Measurements from ENCODE around the gene MESP2. TPM values are rescaled to one million over a fixed set of nuclear protein-coding genes. Genes with fewer than 3 reads are reported as not detected.

Gene MESP2
- polyA plus RNA-seq, 1 donor = 0.30 TPM

DNA sequence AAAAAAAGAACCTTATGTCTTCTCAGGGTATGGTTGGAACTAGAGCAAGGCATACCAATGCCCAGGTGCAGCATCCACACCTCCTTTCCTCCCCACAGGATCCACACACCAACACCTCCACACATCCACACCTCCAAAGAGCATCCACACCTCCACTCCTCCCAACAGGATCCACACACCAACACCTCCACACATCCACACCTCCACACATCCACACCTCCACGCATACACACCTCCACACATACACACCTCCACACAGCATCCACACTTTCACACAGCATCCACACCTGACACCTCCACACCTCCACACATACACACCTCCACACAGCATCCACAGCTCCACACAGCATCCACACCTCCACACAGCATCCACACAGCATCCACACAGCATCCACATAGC, 30.4 kb upstream of the MESP2 start:
- peaks cover 6% of the 10 kb centered on the region for H3K9me3 ChIP-seq (ENCODE audit: control insufficient read depth, low read depth, low read length)
- no peaks in the 10 kb centered on the region for H3K36me3 ChIP-seq (ENCODE audit: control insufficient read depth, insufficient read depth, low read length)
- no peak overlapping the region for H3K27ac ChIP-seq (ENCODE audit: low read length)
- H3K4me1 ChIP-seq (ENCODE audit: control insufficient read depth, insufficient read depth, low read length) = peaks cover 6% of the 10 kb centered on the region
- DNase-seq = no peak
- no peak overlapping the region for H3K4me3 ChIP-seq (ENCODE audit: low read length)
- 60% methylated on average over 1 of the region's 1 CpG for WGBS (ENCODE audit: insufficient coverage, low lambda C conversion rate)
- H3K27me3 ChIP-seq (ENCODE audit: control insufficient read depth, insufficient read depth, low read length) = peaks cover 32% of the 10 kb centered on the region

DNA sequence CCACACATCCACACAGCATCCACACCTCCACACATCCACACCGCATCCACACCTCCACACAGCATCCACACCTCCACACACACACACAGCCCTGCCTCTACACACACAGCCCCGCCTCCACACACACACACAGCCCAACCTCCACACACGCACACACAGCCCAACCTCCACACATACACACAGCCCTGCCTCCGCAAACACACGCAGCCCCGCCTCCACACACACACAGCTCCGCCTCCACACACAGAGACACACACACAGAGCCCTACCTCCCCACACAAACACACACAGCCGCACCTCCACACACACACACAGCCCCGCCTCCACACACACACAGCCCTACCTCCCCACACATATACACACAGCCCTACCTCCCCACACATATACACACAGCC, 29.7 kb upstream of the MESP2 start:
- DNase-seq = no peak
- peaks cover 32% of the 10 kb centered on the region for H3K27me3 ChIP-seq (ENCODE audit: control insufficient read depth, insufficient read depth, low read length)
- H3K9me3 ChIP-seq (ENCODE audit: control insufficient read depth, low read depth, low read length) = peaks cover 6% of the 10 kb centered on the region
- no CpG with 5 or more reads among the region's 9 CpGs for WGBS (ENCODE audit: insufficient coverage, low lambda C conversion rate)
- no peak overlapping the region for H3K27ac ChIP-seq (ENCODE audit: low read length)
- H3K4me1 ChIP-seq (ENCODE audit: control insufficient read depth, insufficient read depth, low read length) = peaks cover 6% of the 10 kb centered on the region
- H3K36me3 ChIP-seq (ENCODE audit: control insufficient read depth, insufficient read depth, low read length) = no peaks in the 10 kb centered on the region
- no peak overlapping the region for H3K4me3 ChIP-seq (ENCODE audit: low read length)

DNA sequence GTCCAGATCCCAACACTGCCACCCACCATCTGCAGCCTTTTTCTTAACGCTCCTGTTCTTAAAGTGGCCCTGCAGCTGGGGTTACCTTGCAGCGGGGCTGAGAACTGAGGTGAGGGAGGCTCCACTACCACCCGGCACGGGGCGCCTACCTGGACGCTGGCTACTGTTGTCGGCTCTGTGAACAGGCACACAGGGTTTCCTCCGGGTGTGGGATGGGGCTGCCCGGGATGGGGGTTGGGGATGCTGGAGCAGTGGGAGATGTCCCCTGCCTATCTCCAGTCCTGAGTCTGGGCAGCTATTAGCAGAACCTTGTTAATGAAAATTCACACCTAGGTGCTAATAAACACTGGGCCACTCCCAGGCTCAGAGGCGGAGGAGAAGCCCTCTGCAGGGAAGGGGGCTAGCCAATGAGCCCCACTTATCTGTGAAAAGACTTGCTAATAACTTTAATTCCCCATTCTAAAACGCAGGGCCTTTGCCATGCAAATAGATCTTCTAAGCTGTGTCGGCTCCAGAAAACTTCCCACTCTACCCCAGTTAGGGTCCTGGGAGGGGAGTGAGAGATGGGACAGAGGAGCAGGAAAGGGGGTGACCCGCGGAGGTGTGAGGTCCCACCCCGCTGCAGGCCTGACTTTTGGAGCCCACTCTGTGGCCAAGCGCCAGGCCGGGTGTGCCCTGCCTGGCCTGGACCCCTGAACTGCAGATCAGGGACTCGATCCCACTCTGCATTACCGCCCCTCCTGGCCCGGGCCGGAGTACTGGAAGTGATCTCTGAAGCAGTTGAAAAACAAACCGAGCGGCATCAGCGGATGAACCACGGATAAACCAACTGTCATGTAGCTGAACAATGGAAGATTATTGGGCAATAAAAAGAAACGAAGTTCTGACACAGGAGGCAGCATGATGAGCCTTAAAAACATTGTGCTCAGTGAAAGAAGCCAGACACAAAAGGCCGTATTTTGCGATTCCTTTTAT, 28.1 kb upstream of the MESP2 start:
- DNase-seq = no peak
- H3K27ac ChIP-seq (ENCODE audit: low read length) = no peak overlapping the region

DNA sequence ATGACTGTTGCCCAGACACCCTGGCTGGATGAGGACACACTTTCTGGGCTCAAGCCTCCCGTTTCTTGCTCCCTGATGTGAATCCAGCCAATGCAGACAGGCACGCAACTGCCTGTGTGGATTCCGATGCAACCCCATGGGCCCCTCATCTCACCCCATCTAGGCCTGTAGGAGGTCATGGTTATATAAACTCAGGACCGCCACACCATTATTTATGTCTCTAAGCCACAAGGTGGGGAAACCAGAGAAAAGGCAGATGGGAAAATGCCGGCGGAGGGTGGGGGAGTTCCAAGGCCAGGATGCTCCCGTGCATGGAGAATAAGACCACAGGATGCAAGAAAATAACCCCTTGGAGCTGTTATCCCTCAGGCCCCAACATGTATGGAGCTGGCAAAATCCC, 27.1 kb upstream of the MESP2 start:
- peaks cover 6% of the 10 kb centered on the region for H3K4me1 ChIP-seq (ENCODE audit: control insufficient read depth, insufficient read depth, low read length)
- no peak overlapping the region for H3K27ac ChIP-seq (ENCODE audit: low read length)
- H3K27me3 ChIP-seq (ENCODE audit: control insufficient read depth, insufficient read depth, low read length) = peaks cover 32% of the 10 kb centered on the region
- H3K9me3 ChIP-seq (ENCODE audit: control insufficient read depth, low read depth, low read length) = peaks cover 6% of the 10 kb centered on the region
- H3K4me3 ChIP-seq (ENCODE audit: low read length) = no peak overlapping the region
- H3K36me3 ChIP-seq (ENCODE audit: control insufficient read depth, insufficient read depth, low read length) = no peaks in the 10 kb centered on the region
- DNase-seq = no peak
- WGBS (ENCODE audit: insufficient coverage, low lambda C conversion rate) = no CpG with 5 or more reads among the region's 7 CpGs

More for the DNA sequence above, 28.1 kb upstream of the MESP2 start:
- peaks cover 32% of the 10 kb centered on the region for H3K27me3 ChIP-seq (ENCODE audit: control insufficient read depth, insufficient read depth, low read length)
- WGBS (ENCODE audit: insufficient coverage, low lambda C conversion rate) = 10% methylated on average over 2 of the region's 28 CpGs
- peaks cover 6% of the 10 kb centered on the region for H3K9me3 ChIP-seq (ENCODE audit: control insufficient read depth, low read depth, low read length)
- H3K4me1 ChIP-seq (ENCODE audit: control insufficient read depth, insufficient read depth, low read length) = peaks cover 6% of the 10 kb centered on the region
- H3K4me3 ChIP-seq (ENCODE audit: low read length) = no peak overlapping the region
- H3K36me3 ChIP-seq (ENCODE audit: control insufficient read depth, insufficient read depth, low read length) = no peaks in the 10 kb centered on the region

DNA sequence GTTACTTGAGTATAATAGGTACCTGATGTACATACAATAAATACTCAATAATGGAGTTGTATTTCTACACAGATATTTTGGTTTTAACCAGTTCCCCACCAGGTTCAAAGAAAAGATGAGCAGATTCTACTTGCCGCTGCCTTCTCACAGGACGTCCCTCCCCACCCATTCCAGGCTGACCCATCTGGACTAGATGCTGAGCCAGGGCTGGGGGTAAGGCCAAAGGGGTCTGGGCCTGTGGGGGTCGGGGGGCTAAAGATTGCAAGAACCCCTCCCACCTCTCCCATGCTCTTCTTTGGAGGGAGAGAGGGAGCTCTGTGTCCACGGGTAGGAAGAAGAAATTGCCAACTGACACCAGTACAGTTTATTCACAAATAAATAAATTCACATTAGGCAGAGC, 26.6 kb upstream of the MESP2 start:
- peaks cover 6% of the 10 kb centered on the region for H3K4me1 ChIP-seq (ENCODE audit: control insufficient read depth, insufficient read depth, low read length)
- no CpG with 5 or more reads among the region's 4 CpGs for WGBS (ENCODE audit: insufficient coverage, low lambda C conversion rate)
- no peak for DNase-seq

DNA sequence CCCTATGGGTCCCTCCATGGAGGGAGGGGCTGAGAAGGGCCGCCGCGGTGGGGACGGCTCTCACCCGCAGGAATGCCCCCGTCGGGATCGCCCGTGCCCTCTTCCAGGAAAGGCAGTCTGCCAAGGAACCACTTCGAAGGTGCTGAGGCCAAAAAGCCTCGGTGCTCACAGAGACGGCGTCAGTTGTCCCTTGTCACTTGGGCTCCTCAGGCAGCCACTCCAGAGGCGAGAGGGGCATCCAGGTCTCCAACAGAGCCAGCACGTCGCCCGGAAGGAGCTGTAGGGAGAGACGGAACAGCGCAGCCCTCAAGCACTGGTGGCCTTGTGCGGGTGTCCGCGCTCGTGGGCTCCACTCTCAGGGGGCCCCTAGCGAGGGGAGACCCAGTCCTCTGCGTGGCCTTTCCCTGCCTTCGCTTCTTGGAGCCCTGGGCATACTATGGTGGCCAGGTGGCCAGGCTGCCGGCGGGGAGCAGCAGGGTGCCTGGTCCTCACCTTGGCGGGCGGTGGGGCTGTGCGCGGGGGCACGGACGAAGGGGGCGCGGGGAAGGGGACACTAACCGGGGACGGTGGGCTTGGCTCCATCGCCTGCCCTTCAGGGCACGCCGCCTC, 26.1 kb upstream of the MESP2 start:
- Histone ChIP-seq H3K36me3 (ENCODE audit: control insufficient read depth, insufficient read depth, low read length) (no peaks in the 10 kb centered on the region), H3K27me3 (ENCODE audit: control insufficient read depth, insufficient read depth, low read length) (peaks cover 32% of the 10 kb centered on the region), H3K4me1 (ENCODE audit: control insufficient read depth, insufficient read depth, low read length) (peaks cover 6% of the 10 kb centered on the region), H3K9me3 (ENCODE audit: control insufficient read depth, low read depth, low read length) (peaks cover 6% of the 10 kb centered on the region), H3K4me3 (ENCODE audit: low read length) (peak overlapping the region; percentile 35), H3K27ac (ENCODE audit: low read length) (no peak overlapping the region)
- no CpG with 5 or more reads among the region's 41 CpGs for WGBS (ENCODE audit: insufficient coverage, low lambda C conversion rate)
- DNase-seq = peak in 1 of 2 donors; percentile 39

More for the DNA sequence above, 26.6 kb upstream of the MESP2 start:
- H3K36me3 ChIP-seq (ENCODE audit: control insufficient read depth, insufficient read depth, low read length) = no peaks in the 10 kb centered on the region
- no peak overlapping the region for H3K27ac ChIP-seq (ENCODE audit: low read length)
- H3K4me3 ChIP-seq (ENCODE audit: low read length) = no peak overlapping the region
- H3K27me3 ChIP-seq (ENCODE audit: control insufficient read depth, insufficient read depth, low read length) = peaks cover 32% of the 10 kb centered on the region
- peaks cover 6% of the 10 kb centered on the region for H3K9me3 ChIP-seq (ENCODE audit: control insufficient read depth, low read depth, low read length)

DNA sequence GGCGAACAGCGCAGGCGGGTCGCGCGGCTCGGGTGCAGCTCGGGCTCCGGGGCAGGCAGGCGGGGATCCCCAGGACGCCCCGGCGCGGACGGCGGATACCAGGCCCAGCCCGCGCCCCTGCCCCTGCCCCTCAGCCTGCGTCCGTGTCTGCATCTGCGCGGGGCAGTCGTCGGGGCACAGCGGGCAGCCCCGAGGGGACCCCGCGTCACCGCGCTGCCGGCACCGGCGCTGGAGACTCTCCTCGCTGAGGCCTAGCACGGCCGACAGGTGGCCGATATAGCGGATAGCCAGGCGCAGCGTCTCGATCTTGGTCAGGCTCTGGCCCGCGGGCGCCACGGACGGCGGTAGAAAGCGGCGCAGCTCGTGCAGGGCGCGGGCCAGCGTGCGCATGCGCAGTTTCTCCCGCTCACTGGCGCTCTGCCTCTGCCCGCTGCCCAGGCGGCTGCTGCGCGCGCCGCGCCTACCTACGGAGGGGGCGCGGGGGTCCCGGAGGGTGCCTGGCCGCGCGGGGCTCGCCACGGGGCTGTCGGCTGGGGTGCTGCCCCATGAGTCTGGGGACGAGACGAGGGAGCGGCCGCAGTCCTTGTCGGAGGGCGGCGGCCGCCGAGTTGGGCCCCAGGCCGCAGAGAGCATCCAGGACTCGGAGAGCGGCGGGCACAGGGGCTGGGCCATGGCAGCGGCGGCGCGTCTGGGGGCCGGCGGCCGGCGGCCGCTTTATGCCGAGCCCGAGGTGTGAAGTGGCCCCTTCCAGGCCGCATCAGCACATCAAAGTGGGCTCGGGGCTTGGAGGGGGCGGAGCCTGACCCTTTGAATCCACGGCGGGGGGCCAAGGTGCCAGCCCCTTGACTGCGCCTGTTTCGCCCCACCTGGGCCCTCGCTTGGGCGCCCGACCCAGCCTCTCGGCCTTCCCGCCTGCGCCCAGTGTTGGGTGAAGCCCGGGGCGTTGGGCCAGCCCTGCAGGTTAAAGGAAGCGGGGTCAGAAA, 25.3 kb upstream of the MESP2 start, which contains the start of gene MESP1:
Gene MESP1 (minus strand): TSS at position 690 of the 983 bp plus-strand sequence. CDS start 18 bp downstream, at position 672.
- peaks cover 32% of the 10 kb centered on the region for H3K27me3 ChIP-seq (ENCODE audit: control insufficient read depth, insufficient read depth, low read length)
- H3K4me3 ChIP-seq (ENCODE audit: low read length) = peak within 1 kb of the TSS; percentile 35
- H3K9me3 ChIP-seq (ENCODE audit: control insufficient read depth, low read depth, low read length) = peaks cover 6% of the 10 kb centered on the region
- DNase-seq = peak; percentile 90 to 92
- H3K27ac ChIP-seq (ENCODE audit: low read length) = no peak within 1 kb of the TSS
- WGBS (ENCODE audit: insufficient coverage, low lambda C conversion rate) = no CpG with 5 or more reads among the region's 114 CpGs
- peaks cover 6% of the 10 kb centered on the region for H3K4me1 ChIP-seq (ENCODE audit: control insufficient read depth, insufficient read depth, low read length)
- no peaks in the 10 kb centered on the region for H3K36me3 ChIP-seq (ENCODE audit: control insufficient read depth, insufficient read depth, low read length)

DNA sequence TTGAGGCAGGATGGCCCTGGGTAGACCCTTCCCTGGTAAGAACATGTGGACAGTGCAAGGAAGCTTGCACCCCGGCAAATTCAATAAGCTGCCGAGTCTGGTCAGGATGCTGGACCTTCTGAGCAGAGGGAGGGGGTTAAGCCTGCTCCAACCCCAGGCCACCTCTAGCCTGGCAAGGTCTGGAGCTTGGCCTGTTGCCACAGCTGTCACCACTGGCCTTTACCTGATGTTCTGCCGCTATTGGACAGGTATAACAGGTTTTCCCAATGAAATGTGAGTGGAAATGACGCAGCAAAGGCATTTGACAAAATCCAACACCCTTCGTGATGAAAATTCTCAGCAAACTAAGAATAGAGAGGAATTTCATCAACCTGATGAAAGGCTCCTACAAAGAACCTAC, 24.4 kb upstream of the MESP2 start:
- Histone ChIP-seq H3K4me1 (ENCODE audit: control insufficient read depth, insufficient read depth, low read length) (peaks cover 6% of the 10 kb centered on the region), H3K4me3 (ENCODE audit: low read length) (no peak overlapping the region)
- WGBS (ENCODE audit: insufficient coverage, low lambda C conversion rate) = no CpG with 5 or more reads among the region's 5 CpGs

DNA sequence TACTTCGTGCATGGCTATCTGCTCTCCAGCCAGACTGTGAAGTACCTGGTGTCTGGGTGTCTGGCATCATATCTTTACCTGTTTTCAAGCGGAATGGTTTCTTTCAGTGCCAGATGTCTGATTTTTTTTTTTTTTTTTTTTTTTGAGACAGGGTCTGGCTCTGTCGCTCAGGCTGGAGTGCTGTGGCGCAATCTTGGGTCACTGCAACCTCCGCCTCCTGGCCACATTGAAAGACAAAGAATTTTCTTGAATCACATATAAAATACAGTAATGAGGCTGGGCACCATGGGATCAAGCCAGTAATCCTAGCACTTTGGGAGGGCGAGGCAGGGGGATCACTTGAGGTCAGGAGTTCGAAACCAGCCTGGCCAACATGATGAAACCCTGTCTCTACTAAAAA, 22.3 kb upstream of the MESP2 start:
- H3K27ac ChIP-seq (ENCODE audit: low read length) = no peak overlapping the region
- H3K4me3 ChIP-seq (ENCODE audit: low read length) = no peak overlapping the region
- no peak for DNase-seq
- H3K4me1 ChIP-seq (ENCODE audit: control insufficient read depth, insufficient read depth, low read length) = peaks cover 6% of the 10 kb centered on the region
- peaks cover 14% of the 10 kb centered on the region for H3K27me3 ChIP-seq (ENCODE audit: control insufficient read depth, insufficient read depth, low read length)
- no peaks in the 10 kb centered on the region for H3K36me3 ChIP-seq (ENCODE audit: control insufficient read depth, insufficient read depth, low read length)
- WGBS (ENCODE audit: insufficient coverage, low lambda C conversion rate) = no CpG with 5 or more reads among the region's 7 CpGs
- H3K9me3 ChIP-seq (ENCODE audit: control insufficient read depth, low read depth, low read length) = no peaks in the 10 kb centered on the region

More for the DNA sequence above, 24.4 kb upstream of the MESP2 start:
- Histone ChIP-seq H3K27ac (ENCODE audit: low read length) (no peak overlapping the region), H3K36me3 (ENCODE audit: control insufficient read depth, insufficient read depth, low read length) (no peaks in the 10 kb centered on the region), H3K27me3 (ENCODE audit: control insufficient read depth, insufficient read depth, low read length) (peaks cover 30% of the 10 kb centered on the region), H3K9me3 (ENCODE audit: control insufficient read depth, low read depth, low read length) (no peaks in the 10 kb centered on the region)
- DNase-seq = no peak
